NCI-H1417 (cell line): ENCODE measurements around the gene UGT3A1.

Source experiments
- DNase-seq, 3 experiments: peaks; one replicate each; lab custom pipeline; 2025; lab: John Stamatoyannopoulos, UW

The UGT3A1 gene

GRCh38 chr5:35908814-35909213 is 82.4 kb downstream of the UGT3A1 start:
- no peak for DNase-seq

GRCh38 chr5:35908228-35908627 is 83.0 kb downstream of the UGT3A1 start:
- no peak for DNase-seq

- no peak for DNase-seq
Observed at GRCh38 chr5:35904443-35905132, 86.6 kb downstream of the UGT3A1 start.

- no peak for DNase-seq
Observed at GRCh38 chr5:35903631-35904203, 87.5 kb downstream of the UGT3A1 start.

- no peak for DNase-seq
Observed at GRCh38 chr5:35902046-35902672, 89.0 kb downstream of the UGT3A1 start.
